Progenitor cell of endocrine pancreas (in vitro differentiated cells): ENCODE measurements around the gene IL6R. TPM values are rescaled to one million over a fixed set of nuclear protein-coding genes. Genes with fewer than 3 reads are reported as not detected.

ENCODE experiments used
- DNase-seq: peaks from one replicate; pipeline ENCODE4 v3.0.0; 2021; ENCODE audit warnings: low spot score; ENCODE audit not compliant: unreplicated experiment
- H3K27ac Mint-ChIP-seq: 2 replicates; pipeline ENCODE4 v1.8.0; 2021; ENCODE audit warnings: mild to moderate bottlenecking, moderate library complexity, mixed read lengths
- H3K27me3 Mint-ChIP-seq: 2 replicates; pipeline ENCODE4 v1.8.0; 2021; ENCODE audit warnings: mixed read lengths
- H3K36me3 Mint-ChIP-seq: 2 replicates; pipeline ENCODE4 v1.8.0; 2022; ENCODE audit warnings: mixed read lengths; ENCODE audit not compliant: insufficient read depth
- H3K4me1 Mint-ChIP-seq: 2 replicates; pipeline ENCODE4 v1.8.0; 2021; ENCODE audit warnings: low read depth, mixed read lengths
- H3K4me3 Mint-ChIP-seq: 2 replicates; pipeline ENCODE4 v1.8.0; 2021; ENCODE audit warnings: low read depth, mild to moderate bottlenecking, moderate library complexity, mixed read lengths
- H3K9me3 Mint-ChIP-seq: 2 replicates; pipeline ENCODE4 v1.8.0; 2021; ENCODE audit warnings: low read depth, mixed read lengths
- CTCF ChIP-seq: fragments of 200-600 bp; sonication (generic); IDR thresholded peaks from one replicate; pipeline ENCODE4 v1.5.0; 2021; ENCODE audit warnings: antibody characterized with exemption, mild to moderate bottlenecking; ENCODE audit not compliant: unreplicated experiment
- total RNA-seq: library from RNA; stranded (reverse); gene quantifications from 2 replicates; pipeline ENCODE4 v1.2.1, GENCODE V29; 2021

The IL6R gene
- total RNA-seq, 1 donor from 2014 or later, result 3.1 TPM

DNA sequence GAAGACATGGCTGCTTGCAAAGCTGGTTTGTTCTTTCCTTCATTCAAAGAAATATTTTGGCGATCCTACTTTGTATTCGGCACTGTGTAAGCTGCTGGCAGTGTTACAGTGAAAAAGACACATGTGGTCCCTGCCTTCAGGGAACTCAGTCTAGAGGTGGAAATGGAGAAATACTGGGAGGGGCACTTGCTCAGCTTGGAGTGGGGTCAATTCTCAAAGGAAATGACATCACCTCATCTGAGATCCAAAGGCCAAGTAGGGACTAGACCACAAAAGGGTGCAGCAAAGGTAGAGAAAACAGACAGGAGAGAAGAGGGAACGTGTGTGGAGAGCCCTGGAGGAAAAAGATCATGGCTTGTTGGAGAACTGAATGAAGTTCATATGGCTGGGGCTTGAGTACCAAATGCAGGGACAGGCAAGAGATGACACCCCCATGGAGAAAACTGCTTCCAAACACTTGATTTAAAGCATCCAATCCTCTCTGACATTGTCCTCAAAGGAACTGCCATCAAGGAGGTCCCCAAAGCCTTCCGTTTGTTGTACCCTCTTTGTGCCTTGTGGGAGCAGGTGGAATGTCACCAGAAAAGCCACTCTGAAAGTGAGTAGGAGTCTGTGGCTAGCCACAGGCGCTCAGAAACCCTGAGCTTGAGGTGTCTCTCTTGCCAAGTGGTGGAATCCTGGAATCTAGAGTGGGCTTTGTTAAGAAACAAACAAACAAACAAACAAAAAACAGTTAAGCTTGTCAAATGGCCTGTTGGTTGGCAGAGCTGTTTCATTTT lies 48.6 kb downstream of the IL6R start:
- Mint-ChIP-seq H3K9me3 (no peaks in the 10 kb centered on the region), H3K27me3 (peaks cover 16% of the 10 kb centered on the region), H3K27ac (no peak overlapping the region), H3K4me3 (no peak overlapping the region), H3K36me3 (no peaks in the 10 kb centered on the region), H3K4me1 (no peaks in the 10 kb centered on the region)
- DNase-seq, result no peak
- TF ChIP-seq CTCF, result no peak

DNA sequence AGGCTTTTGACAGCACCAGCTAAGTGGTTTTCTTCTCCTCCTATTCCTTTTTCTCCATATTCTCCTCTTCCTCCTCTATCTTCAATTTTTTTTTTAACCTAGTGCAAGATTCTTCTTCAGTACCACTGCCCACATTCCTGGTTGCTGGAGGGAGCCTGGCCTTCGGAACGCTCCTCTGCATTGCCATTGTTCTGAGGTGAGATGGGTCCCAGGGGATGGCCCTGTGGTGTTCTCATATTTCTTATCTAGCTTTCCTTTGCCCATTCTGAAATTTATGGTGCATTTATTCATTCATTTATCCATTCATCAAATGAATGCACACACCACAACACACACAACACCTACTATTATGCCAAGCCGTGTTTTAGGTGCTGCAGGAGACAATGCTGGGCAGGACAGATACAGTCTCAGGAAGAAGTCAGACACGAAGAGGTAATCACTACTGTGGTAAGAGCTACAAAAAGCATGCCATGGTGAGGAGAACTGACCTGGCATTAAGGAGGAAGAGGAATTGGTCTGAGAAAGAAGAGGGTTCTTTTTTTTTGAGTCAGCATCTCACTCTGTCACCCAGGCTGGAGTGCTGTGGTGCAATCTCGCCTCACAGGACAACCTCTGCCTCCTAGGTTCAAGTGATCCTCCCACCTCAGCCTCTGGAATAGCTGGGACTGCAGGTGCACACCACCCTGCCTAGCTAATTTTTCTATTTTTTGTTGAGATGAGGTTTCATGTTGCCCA lies 49.4 kb downstream of the IL6R start:
- no peak overlapping the region for H3K4me3 Mint-ChIP-seq
- no peak for DNase-seq
- no peak for TF ChIP-seq CTCF
- H3K27ac Mint-ChIP-seq, result no peak overlapping the region
- no peaks in the 10 kb centered on the region for H3K4me1 Mint-ChIP-seq
- H3K36me3 Mint-ChIP-seq, result no peaks in the 10 kb centered on the region
- H3K9me3 Mint-ChIP-seq, result no peaks in the 10 kb centered on the region
- peaks cover 15% of the 10 kb centered on the region for H3K27me3 Mint-ChIP-seq

DNA sequence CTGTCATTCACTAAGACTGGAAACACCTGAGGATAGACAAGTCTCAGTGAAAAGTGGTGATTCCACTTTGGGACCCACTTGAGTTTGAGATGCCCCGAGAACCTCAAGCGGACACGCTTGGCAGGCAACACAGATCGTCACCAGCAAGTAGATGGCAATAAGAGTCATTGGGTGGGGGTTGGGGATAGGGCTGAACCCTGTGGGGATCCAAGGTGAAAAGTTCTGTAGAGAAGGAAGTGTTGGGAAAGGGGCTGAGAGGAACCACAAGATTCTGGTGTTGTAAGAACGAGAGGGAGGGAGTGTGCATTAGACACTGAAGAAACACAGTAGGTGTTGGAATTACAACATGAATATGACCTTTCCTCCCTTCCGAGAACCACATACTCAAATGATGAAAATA lies 51.5 kb downstream of the IL6R start:
- H3K36me3 Mint-ChIP-seq, result no peaks in the 10 kb centered on the region
- TF ChIP-seq CTCF, result no peak
- H3K4me1 Mint-ChIP-seq, result no peaks in the 10 kb centered on the region
- no peak overlapping the region for H3K4me3 Mint-ChIP-seq
- no peak for DNase-seq
- H3K27ac Mint-ChIP-seq, result no peak overlapping the region
- H3K9me3 Mint-ChIP-seq, result no peaks in the 10 kb centered on the region
- peaks cover 14% of the 10 kb centered on the region for H3K27me3 Mint-ChIP-seq

DNA sequence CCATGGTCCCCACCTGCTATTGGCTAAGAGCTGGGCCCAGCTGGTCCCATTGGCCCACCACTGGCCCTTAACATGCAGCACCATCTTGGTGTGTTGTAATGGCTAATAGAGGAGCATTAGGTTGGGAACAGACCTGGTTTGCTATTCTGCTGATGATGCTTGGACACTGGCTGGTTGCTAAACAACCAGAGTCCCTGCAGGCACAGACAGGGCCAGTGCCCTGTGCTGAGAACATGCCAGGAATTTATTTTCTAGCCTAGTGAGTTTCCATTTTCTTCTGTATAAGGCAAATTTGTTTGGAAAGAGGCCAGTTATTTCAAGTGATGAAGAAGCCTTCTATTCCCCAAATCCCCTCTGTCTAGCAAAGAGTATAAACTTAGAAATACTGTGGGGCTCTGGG lies 53.9 kb downstream of the IL6R start:
- DNase-seq, result no peak
- Mint-ChIP-seq H3K27me3 (no peaks in the 10 kb centered on the region), H3K4me1 (no peaks in the 10 kb centered on the region), H3K36me3 (no peaks in the 10 kb centered on the region), H3K9me3 (no peaks in the 10 kb centered on the region), H3K4me3 (no peak overlapping the region), H3K27ac (no peak overlapping the region)
- no peak for TF ChIP-seq CTCF

- Mint-ChIP-seq H3K27ac (no peak overlapping the region), H3K27me3 (no peaks in the 10 kb centered on the region), H3K4me1 (no peaks in the 10 kb centered on the region), H3K4me3 (no peak overlapping the region), H3K9me3 (no peaks in the 10 kb centered on the region), H3K36me3 (no peaks in the 10 kb centered on the region)
- DNase-seq, result no peak
- TF ChIP-seq CTCF, result no peak
Measured at GRCh38 chr1:154460695-154461260, 55.6 kb downstream of the IL6R start.
